Right lobe of liver (tissue), 6 donors: ENCODE results near the gene CYFIP2. TPM values are rescaled to one million over a fixed set of nuclear protein-coding genes. Genes with fewer than 3 reads are reported as not detected.

Source experiments
- ATAC-seq, 4 donors: fragments of 200-7000 bp; cut with Tn5 transposase; one replicate each; pipeline ENCODE4 v1.9.1; 2020; ENCODE audit warnings: mild to moderate bottlenecking in 4 of 4, moderate library complexity in 4 of 4
- DNase-seq, 3 donors: peaks; one replicate each; pipeline ENCODE4 v3.0.0-alpha.2; 2020
- H3K27ac ChIP-seq, 3 donors: fragments of 200-600 bp; one replicate each; pipeline ENCODE4 v1.8.0; 2022
- H3K27me3 ChIP-seq, 2 donors: fragments of 200-600 bp; one replicate each; pipeline ENCODE4 v1.8.0; 2022
- H3K36me3 ChIP-seq, 4 donors: fragments of 200-600 bp; sonication (generic) in 1 of 4; one replicate each; pipeline versions ENCODE4 v1.5.1 to v1.8.0; 2017 to 2022; ENCODE audit warnings: control low read depth in 1 of 4
- H3K4me1 ChIP-seq, 4 donors: fragments of 200-600 bp; sonication (generic) in 1 of 4; one replicate each; pipeline versions ENCODE4 v1.5.1 to v1.8.0; 2017 to 2022; ENCODE audit warnings: control low read depth in 1 of 4
- H3K4me3 ChIP-seq, 3 donors: fragments of 200-600 bp; one replicate each; pipeline ENCODE4 v1.8.0; 2022
- H3K9me3 ChIP-seq, 4 donors: fragments of 200-600 bp; sonication (generic) in 1 of 4; one replicate each; pipeline versions ENCODE4 v1.5.1 to v1.8.0; 2017 to 2022; ENCODE audit warnings: control low read depth in 1 of 4
- POLR2A ChIP-seq: fragments of 450-650 bp; IDR thresholded peaks from one replicate; pipeline ENCODE4 v1.6.1; 2017; ENCODE audit warnings: antibody characterized with exemption, mild to moderate bottlenecking
- WGBS: methylation state at CpG from one replicate; pipeline ENCODE4 v1.1.6; 2018; ENCODE audit warnings: low coverage, low lambda C conversion rate; ENCODE audit not compliant: insufficient coverage; ENCODE audit errors: missing lambda C conversion rate; 5-methylcytosine and 5-hydroxymethylcytosine counted together
- intact Hi-C, 2 donors: fragments of 100-400 bp; cut with DNase I; formaldehyde crosslinking; loops; one replicate each; pipeline versions ENCODE4 v1.11.2 to v1.14.1; 2022
- total RNA-seq, 6 experiments: library from RNA; depleted of rRNA in 2 of 6; stranded (reverse); fragments of >200 nt in 2 of 6; fragmentation: NEBNext Ultra II Directional in 3 of 6; extraction: Animal tissue kit (Norgen Biotek cat#: 25700) in 3 of 6; gene quantifications; one replicate each; pipeline versions ENCODE4 v1.1.0 to v1.2.4, GENCODE V29; 2016 to 2023
- TF ChIP-seq, protein P1 (sequence below), 4 donors: fragments of 200-600 bp in 3 of 4; fragments of 450-650 bp in 1 of 4; IDR thresholded peaks; one replicate each; pipeline versions ENCODE4 v1.5.1 to v1.8.0; 2016 to 2022; ENCODE audit warnings: antibody characterized with exemption in 4 of 4, mild to moderate bottlenecking in 2 of 4
- donor health status: DM: no; HTN: yes; CAD: no.
- donor health status: DM: no; HTN: no; CAD: no.
- donor health status: DM: no; HTN: no; CAD: no.
- donor health status: DM: no; HTN: yes; CAD: no.
- donor health status: DM: no; HTN: yes; CAD: no.

The CYFIP2 gene
- total RNA-seq, 6 experiments from 2014 or later, result 20.6 to 89.1 (median 49.6) TPM

DNA sequence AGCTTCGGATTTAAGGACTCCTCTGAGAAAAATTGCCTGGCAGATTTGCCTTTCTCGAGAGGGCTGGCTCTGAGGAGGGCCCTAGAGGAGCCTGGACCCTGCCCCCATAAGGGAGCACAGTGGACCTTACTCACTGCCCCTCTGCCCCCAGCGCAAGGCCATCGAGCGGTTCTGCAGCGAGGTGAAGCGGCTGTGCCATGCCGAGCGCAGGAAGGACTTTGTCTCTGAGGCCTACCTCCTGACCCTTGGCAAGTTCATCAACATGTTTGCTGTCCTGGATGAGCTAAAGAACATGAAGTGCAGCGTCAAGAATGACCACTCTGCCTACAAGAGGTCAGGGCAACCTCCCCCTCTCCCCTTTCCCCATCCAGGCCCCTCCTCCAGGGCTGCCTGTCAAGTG is 34.6 kb downstream of the CYFIP2 start:
- TF ChIP-seq, protein P1, sequence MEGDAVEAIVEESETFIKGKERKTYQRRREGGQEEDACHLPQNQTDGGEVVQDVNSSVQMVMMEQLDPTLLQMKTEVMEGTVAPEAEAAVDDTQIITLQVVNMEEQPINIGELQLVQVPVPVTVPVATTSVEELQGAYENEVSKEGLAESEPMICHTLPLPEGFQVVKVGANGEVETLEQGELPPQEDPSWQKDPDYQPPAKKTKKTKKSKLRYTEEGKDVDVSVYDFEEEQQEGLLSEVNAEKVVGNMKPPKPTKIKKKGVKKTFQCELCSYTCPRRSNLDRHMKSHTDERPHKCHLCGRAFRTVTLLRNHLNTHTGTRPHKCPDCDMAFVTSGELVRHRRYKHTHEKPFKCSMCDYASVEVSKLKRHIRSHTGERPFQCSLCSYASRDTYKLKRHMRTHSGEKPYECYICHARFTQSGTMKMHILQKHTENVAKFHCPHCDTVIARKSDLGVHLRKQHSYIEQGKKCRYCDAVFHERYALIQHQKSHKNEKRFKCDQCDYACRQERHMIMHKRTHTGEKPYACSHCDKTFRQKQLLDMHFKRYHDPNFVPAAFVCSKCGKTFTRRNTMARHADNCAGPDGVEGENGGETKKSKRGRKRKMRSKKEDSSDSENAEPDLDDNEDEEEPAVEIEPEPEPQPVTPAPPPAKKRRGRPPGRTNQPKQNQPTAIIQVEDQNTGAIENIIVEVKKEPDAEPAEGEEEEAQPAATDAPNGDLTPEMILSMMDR (IDR thresholded peaks at IDR 0.05), result no peak
- no peak for TF ChIP-seq POLR2A
- no peak overlapping the region for H3K4me3 ChIP-seq
- peaks cover 0 to 23% (median 11%) of the 10 kb centered on the region in 4 donors for H3K4me1 ChIP-seq
- peak overlapping the region in 2 of 3 donors; percentile 75 to 79 for H3K27ac ChIP-seq
- intact Hi-C loops, result no loop called here
- H3K36me3 ChIP-seq, result peaks cover 0 to 4% (median 0%) of the 10 kb centered on the region in 4 donors
- no peaks in the 10 kb centered on the region for H3K9me3 ChIP-seq
- peak; percentile 82 to 94 (median 92) for DNase-seq
- no peaks in the 10 kb centered on the region for H3K27me3 ChIP-seq
- 40% methylated on average over 9 of the region's 10 CpGs for WGBS
- ATAC-seq, result peak; percentile 91 to 98 (median 96)

DNA sequence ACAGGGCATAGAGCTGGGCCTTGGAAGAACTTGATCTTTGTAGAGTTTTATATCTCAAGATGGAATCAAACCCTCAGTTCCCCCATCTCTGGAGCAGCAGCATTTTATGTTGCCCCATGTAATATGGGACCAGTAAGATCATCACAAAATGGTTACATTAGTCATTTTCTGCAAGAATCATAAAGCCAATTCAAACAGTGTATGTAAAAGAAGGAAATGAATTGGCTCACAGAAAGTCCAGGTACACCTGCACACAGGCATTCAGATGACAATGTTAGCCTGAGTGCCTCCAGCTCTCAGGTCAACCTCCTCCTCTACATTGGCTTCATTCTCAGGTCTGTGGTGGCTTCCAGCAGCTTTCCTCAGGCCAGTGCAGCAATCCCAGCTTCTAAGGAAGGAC is 35.1 kb downstream of the CYFIP2 start:
- H3K27ac ChIP-seq, result peak overlapping the region in 2 of 3 donors; percentile 75 to 79
- no peaks in the 10 kb centered on the region for H3K9me3 ChIP-seq
- intact Hi-C loops, result no loop called here
- H3K27me3 ChIP-seq, result no peaks in the 10 kb centered on the region
- peaks cover 0 to 23% (median 11%) of the 10 kb centered on the region in 4 donors for H3K4me1 ChIP-seq
- DNase-seq (no peak), ATAC-seq (peak in 1 of 4 donors; percentile 8)
- H3K4me3 ChIP-seq, result no peak overlapping the region
- H3K36me3 ChIP-seq, result peaks cover 0 to 4% (median 0%) of the 10 kb centered on the region in 4 donors
- TF ChIP-seq, protein P1 (IDR thresholded peaks at IDR 0.05), result no peak
- TF ChIP-seq POLR2A, result no peak

DNA sequence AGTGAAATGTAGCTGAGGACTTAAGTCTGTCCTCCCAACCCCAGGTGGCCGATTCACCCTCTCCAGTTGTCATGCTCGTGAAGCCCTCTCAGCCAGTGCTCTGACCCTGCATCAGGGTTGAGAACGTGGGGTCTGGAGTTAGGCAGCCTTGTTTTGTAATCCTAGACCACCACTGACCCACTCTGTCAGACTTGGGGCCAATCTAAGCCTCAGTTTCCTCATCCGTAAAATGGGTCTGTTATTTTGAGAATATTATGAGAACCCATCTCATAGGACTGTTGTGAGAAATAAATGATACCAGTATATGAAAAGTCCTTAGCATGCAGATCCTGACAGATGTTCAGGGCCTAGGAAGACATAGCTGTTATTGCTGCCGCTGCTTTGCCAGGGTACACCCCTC is 37.1 kb downstream of the CYFIP2 start:
- Histone ChIP-seq H3K9me3 (no peaks in the 10 kb centered on the region), H3K36me3 (peaks cover 0 to 4% (median 0%) of the 10 kb centered on the region in 4 donors), H3K27me3 (no peaks in the 10 kb centered on the region), H3K4me1 (peaks cover 0 to 23% (median 11%) of the 10 kb centered on the region in 4 donors), H3K4me3 (no peak overlapping the region), H3K27ac (no peak overlapping the region)
- intact Hi-C loops, result no loop called here
- no peak for TF ChIP-seq POLR2A
- TF ChIP-seq, protein P1 (IDR thresholded peaks at IDR 0.05), result no peak
- no peak for ATAC-seq
- DNase-seq, result no peak
- 96% methylated on average over 3 of the region's 5 CpGs for WGBS

DNA sequence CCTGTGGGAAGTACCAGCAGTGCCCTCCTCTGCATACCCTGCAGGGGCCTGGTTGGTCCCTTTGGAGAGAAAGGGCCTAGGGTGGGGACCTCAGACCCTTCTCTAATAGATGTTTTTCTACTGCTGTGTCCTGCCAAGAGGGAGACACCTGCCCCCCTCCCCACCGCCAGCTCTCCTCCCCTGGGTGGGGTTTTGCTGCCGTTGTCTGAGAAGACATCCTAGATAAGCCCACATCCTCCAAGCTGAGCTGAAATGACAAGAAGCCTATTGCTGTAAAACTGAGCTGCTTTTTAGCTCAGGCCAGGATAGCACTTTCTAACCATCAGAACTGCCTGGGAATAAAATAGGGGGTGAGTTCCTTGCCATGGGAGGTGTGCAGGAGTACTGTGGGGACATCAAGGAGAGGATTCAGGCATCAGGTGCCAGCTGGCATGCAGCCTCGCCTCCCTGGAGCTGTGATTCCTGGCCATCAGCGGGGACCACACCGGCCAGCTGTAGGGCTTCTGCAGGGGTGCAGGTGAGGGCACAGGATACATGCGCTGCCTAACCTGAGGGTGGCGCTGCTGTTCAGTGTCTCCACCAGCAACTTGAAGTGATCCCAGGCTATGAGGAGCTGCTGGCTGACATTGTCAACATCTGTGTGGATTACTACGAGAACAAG is 37.9 kb downstream of the CYFIP2 start:
- intact Hi-C loops, result no loop called here
- TF ChIP-seq POLR2A, result no peak
- TF ChIP-seq, protein P1 (IDR thresholded peaks at IDR 0.05), result peak in 2 of 4 donors; percentile 15 to 38
- H3K36me3 ChIP-seq, result peaks cover 0 to 4% (median 0%) of the 10 kb centered on the region in 4 donors
- H3K27ac ChIP-seq, result no peak overlapping the region
- no peaks in the 10 kb centered on the region for H3K9me3 ChIP-seq
- no peaks in the 10 kb centered on the region for H3K27me3 ChIP-seq
- H3K4me1 ChIP-seq, result peaks cover 0 to 23% (median 11%) of the 10 kb centered on the region in 4 donors
- DNase-seq (peak in 2 of 3 donors; percentile 65 to 77), ATAC-seq (peak in 3 of 4 donors; percentile 33 to 54 (median 36))
- H3K4me3 ChIP-seq, result no peak overlapping the region
- 65% methylated on average over 4 of the region's 8 CpGs for WGBS
